ENCODE measurements around the gene CLSTN1.
"Not testable (repeated sequence)": the region's sequence is repeated elsewhere in the genome, so short reads cannot be mapped to it uniquely, and the experiment has no call there.

The CLSTN1 gene

DNA sequence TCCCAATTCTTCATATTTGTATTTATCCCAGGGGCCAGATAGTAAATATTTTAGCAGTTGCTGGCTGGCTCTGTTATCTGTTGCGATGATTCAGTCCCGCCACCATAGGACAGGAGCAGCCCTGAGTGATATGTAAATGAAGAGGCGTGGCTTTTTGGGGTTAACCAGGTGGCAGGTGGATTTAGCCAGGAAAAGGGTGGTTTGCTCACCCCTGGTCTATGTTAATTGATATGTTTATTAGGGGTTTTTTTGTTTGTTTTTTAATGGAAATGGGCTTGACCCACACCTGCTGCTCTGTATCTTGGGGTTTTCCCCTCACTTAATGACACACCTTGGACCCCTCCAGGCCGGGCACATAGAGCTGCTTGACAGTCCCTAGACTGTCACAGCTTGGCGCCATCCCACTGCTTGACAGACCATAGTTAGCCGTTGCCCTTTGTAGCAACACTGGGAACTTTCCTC, 109.5 kb downstream of the CLSTN1 start:
- DNase-seq (ENCODE audit: low read depth in 2 of 2): no peak

DNA sequence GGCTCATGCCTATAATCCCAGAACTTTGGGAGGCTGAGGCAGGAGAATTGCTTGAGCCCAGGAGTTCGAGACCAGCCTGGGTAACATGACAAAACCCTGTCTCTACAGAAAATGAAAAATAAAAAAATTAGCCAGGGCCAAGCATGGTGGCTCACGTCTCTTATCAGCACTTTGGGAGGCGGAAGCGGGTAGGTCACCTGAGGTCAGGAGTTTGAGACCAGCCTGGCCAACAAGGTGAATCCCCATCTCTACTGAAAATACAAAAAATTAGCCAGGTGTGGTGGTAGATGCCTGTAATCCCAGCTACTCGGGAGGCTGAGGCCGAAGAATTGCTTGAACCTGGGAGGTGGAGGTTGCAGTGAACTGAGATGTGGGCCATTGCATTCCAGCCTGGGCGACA, 111.0 kb downstream of the CLSTN1 start:
- not testable (repeated sequence) for DNase-seq (ENCODE audit: low read depth in 2 of 2)

DNA sequence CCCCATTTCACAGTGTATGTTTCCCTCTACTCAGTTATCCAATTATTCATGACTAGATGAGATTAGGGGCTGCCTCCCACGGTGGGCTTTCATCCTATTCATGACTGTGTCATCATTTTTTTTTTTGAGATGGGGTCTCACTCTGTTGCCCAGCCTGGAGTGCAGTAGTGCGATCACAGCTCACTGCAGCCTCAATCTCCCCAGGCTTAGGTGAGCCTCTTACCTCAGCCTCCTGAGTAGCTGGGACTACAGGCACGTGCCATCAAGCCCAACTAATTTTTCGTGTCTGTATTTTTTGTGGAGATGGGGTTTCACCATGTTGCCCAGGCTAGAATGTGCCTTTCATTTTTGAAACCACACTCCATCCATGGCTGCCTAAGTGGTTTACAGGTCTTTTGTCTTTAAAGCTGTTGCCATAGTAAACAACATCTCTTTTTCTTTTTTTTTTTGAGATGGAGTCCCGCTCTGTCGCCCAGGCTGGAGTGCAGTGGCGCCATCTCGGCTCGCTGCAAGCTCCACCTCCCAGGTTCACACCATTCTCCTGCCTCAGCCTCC, 112.2 kb downstream of the CLSTN1 start:
- no peak for DNase-seq (ENCODE audit: low read depth in 2 of 2)

DNA sequence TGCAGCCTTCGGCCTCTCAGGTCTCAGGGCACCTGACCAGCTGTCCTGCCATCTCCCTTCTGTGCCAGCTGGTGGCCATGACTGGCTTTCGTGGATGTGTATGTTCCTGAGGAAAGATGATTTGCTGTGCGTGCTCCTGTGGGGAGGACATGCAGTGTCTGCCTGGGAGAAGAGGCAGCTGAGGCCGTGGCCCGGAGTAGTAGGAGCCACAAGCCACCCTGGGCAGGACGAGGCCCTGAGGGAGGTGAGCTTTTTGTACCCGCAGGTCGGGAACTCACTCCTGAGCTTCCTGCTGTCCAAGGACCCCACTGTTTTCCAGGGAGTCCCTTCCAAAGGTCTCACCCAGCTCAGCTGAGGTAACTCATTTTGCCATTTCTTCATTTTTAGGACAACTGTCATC, 113.7 kb downstream of the CLSTN1 start:
- DNase-seq (ENCODE audit: low read depth in 2 of 2): no peak

DNA sequence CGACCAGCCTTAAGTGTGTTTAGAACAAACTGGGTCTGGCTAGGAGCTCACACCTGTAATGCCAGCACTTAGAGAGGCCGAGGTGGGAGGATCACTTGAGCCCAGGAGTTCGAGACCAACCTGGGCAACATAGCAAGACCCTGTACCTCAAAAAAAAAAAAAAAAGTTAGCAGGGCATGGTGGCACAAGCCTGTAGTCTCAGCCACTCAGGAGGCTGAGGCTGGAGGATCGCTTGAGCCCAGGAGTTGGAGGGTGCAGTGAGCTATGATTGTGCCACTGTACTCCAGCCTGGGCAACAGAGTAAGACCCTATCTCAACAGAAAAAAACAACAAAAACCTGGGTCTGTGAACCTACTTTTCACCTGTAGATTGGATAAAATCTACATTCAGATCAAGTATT, 117.6 kb downstream of the CLSTN1 start:
- no peak for DNase-seq (ENCODE audit: low read depth in 2 of 2)

DNA sequence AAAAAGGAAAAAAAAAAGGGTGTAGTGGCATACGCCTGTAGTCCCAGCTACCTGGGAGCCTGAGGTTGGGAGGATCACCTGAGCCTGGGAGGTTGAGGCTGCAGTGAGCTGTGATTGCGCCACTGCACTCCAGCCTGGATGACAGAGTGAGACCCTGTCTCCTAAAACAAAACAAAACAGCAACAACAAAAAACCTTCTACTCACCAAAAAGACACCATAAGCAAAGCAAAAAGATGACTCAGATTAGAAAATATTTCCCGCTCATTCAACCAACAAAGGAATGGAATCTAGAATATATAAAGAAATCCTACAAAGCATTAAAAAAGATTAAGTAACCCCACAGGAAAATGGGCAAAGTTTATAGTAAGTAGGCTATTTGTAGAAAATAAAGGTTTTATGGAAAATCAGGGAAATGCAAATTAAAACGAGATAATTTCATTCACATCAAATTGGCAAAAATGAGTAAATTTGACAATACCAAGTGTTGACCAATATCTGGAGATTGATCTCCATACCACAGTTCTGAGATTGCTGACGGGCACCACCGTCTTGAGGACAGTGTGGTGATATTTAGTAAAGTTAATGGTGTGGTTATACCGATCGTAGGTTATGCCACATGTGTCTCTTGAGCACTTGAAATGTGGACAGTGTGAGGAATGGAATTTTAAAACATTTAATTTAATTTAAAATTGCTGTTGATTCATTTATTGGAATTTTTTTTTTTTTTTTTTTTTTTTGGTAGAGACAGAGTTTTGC, 118.2 kb downstream of the CLSTN1 start:
- no peak for DNase-seq (ENCODE audit: low read depth in 2 of 2)

DNA sequence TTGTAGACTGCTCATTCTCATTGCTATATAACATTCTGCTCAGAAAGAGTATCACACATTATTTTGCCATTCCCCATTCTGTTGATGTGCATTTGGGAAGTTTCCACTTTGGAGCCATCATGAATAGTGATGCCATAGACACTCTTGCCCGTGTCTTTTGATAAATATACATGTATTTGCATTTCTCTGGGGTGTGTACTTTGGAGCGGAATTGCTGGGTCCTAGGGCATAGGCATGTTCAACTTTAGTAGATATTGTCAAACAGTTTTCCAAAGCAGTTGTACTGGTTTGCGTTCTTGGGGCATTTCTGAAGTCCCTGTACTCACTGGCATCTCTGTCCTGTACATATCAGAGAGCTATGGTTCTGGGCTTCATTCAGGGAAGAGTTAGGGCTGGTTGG, 120.1 kb downstream of the CLSTN1 start:
- no peak for DNase-seq (ENCODE audit: low read depth in 2 of 2)

DNA sequence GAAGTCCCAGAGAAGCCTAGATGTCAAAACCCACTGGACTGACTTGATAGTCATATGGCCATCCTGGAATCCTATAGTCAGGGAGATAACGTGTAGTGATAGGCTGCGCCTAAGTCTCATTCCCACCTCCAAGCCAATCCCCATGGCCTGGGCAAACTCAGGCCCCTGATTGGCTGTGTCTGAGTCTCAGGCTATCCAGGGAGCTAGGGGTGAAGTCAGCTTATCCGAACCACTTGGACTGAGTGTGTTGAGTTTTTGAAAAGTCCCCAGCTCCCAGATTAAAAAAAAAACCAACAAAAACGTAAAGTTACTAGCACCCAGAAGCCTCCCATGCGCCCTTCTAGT, 120.6 kb downstream of the CLSTN1 start:
- DNase-seq (ENCODE audit: low read depth in 2 of 2): no peak

DNA sequence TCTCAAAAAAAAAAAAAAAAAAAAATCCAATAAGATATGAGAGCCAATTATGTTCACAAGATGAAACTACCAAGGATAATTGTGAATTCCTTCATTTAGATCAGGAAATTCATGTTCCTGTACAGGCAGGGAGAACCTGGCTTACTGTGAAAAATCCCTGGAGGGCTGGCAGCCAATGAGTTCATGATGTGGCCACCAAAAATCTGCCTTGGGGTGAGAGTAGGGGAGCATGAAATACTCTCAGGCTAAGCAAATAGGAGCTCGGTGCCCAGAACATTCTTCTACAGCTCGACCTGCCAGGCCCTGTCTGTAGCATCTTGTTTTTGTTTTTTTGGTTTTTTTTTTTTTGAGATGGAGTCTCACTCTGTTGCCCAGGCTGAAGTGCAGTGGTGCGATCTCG, 122.1 kb downstream of the CLSTN1 start:
- no peak for DNase-seq (ENCODE audit: low read depth in 2 of 2)

DNA sequence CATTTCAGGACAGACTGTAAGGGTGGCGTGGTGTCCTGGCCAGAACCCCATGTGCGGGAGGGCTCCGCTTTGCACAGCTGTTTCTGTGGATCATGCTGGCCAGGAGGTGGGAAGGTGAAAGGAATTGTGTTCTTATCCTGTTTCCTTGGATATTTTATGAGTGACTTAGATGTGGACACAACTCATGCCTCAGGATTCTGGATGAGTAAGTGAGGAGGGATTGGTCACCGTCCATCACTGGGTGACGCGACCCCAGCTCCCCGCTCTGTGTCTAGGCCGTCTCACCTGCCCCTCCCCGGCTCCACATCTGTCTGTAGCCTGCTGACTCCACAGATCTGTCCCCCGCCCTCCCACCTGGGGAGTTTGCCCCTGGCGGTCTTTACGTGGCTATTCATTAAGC, 123.4 kb downstream of the CLSTN1 start:
- no peak for DNase-seq (ENCODE audit: low read depth in 2 of 2)

DNA sequence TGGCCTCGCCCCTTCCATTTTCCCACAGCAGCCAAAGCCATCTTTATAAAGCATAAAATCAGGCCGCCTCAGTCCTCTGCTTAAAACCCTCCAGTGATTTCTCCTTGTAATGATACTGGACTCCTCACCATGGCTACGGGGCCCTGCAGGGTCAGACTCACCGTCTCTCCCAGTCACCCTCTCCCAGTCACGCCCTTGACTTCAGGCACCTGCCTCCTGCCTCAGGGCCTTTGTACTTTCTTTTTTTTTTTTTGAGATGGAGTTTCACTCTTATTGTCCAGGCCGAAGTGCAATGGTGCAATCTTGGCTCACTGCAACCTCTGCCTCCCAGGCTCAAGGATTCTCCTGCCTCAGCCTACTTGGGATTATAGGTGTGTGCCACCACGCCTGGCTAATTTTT, 124.4 kb downstream of the CLSTN1 start:
- no peak for DNase-seq (ENCODE audit: low read depth in 2 of 2)

DNA sequence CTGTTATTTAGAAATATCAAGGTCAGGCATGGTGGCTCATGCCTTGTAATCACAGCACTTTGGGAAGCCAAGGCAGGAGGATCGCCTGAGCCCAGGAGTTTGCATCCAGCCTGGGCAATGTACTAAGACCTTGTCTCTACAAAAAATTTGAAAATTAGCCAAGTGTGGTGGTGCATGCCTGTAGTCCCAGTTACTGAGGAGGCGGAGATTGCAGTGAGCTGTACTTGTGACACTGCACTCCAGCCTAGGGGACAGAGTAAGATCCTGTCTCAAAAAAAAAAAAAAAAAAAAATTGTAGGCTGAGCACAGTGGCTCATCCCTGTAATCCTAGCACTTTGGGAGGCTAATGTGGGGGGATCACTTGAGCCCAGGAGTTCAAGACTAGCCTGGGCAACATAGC, 127.0 kb downstream of the CLSTN1 start:
- DNase-seq (ENCODE audit: low read depth in 2 of 2): no peak

DNA sequence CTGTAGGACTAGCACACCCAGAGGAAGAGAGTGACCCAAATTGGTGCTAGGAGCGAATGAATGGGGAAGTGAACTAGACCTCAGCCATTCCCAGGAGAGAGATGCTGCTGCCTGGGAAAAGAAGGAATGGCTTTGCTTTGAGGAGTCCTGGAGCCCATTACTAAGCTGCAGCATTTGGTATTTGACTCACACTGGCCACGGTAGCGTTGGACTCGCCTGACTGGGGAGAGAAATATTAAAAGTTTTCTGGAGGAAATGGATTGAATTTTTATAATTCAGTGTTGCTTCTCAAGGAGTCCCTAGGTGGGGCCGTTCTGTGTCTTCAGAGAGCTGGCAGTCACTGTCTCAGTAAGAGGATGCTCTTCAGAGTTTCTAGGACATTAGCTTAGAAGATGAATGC, 132.1 kb downstream of the CLSTN1 start:
- DNase-seq (ENCODE audit: low read depth in 2 of 2): no peak

DNA sequence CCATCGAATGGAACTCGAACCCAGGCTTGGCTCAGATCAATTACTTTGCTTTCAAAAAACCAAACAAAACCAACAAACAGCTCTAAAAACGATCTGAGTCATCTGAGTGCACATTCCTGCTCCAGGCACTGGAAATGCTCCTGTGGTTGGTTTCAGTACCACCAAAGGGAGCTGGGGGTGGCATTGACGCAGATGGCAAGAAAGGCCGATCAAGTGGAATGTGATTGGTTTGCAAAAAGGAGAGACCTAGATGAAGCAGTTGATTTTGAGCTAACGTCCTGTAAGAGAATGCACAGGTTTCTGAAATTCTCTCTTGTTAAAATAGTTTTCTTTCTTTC, 132.7 kb downstream of the CLSTN1 start:
- no peak for DNase-seq (ENCODE audit: low read depth in 2 of 2)

DNA sequence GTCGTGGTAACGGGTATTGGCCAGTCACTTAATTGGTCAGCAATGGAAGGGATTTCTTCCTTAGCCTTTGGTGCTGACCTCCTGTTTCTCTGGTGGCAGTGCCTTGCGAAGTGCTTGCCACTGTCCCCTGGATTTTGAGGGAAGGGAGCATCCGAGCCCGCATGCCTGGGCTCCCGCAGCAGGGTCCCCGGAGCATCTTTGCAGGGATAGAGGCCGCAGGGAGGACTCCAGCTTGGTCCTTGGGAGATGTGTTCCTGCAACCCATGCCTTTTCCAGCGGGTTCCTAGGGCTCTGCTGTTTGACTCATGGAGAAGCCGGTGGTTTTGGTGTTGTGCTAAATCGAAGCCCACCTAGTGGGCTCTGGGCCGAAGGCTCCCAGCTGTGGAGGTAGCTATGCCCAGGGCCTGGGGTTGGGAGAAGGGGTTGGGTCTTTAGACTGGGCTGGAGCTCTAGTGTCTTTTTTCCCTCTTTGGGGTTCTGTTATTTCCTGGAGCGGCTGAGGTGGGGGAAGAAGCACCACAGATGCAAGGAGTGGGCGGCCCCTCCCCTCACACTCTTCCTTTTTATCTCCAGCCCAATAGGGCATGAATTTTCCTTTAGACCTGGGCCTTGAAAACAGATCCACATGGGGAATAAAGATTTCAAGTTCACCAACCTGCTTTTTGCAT, 133.2 kb downstream of the CLSTN1 start:
- no peak for DNase-seq (ENCODE audit: low read depth in 2 of 2)

DNA sequence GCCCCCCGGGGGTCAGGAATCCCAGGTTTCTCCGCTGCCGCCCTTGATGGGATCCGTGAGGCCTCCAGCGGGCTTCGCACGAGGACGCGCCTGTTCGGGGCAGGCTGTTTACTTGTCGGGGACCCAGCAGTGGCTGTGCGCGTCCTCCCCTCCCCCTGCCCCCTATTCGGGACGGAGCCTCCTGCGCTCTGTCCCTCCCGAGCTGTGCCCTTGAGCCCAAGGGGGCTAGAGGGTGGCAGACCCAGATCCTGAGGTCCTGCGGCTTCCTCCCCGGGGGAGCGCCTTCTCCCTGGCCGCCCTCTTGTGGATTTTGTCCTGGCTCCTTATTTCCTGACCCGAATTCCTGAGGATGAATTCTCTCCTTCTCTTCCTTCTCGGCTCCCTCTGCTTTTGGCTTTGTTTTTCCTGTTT, 133.8 kb downstream of the CLSTN1 start:
- DNase-seq (ENCODE audit: low read depth in 2 of 2): no peak

DNA sequence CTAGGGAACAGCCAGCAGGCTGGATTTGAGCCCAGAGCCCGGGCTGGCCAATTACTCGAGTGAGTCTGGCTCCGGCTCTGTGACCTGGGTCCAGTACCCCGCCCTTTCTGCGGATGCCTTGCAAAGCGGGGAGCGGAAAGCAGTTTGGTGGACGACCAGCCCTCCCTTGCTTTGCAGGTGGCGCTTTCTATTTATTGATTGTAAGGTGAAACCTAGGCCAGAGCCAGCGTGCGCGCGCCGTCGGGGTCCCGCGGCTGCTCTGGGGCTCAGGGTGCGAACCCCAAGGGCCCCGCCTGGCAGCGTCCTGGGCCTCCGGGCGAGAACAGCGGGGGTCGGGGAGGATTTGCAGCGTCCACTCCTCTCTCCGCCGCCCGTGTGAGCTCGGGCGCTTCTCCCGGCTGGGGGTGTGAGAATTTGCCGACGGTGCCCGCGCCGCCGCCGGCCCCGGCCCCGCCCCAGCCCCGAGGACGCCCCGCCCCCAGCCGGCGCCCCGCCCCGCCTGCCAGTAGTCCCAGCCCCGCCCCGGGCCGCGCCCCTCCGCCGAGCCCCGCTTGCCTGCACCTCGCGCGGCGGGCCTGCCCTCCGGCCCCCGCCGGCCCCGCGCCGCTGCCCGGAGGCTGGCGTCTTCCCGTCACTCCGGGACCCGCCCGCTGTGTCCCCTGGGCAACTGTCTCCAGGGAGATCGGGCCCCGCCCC, 134.6 kb downstream of the CLSTN1 start:
- peak; percentile 79 to 89 for DNase-seq (ENCODE audit: low read depth in 2 of 2)

DNA sequence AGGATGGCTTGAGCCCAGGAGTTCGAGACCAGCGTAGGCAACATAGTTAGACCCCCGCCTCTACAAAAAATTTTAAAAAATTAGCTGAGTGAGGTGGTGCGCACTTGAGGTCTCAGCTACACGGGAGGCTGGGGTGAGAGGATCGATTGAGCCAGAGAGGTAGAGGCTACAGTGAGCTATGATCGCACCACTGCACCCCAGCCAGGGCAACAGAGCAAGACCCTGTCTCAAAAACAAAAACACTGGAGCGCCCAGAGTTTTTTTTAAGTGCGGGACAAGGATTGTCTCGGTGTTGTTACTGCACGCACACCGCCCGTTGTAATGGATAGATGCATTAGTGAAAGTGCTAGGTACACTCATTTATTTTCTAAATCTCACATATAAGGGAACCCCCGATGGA, 135.2 kb downstream of the CLSTN1 start:
- DNase-seq (ENCODE audit: low read depth in 2 of 2): no peak

DNA sequence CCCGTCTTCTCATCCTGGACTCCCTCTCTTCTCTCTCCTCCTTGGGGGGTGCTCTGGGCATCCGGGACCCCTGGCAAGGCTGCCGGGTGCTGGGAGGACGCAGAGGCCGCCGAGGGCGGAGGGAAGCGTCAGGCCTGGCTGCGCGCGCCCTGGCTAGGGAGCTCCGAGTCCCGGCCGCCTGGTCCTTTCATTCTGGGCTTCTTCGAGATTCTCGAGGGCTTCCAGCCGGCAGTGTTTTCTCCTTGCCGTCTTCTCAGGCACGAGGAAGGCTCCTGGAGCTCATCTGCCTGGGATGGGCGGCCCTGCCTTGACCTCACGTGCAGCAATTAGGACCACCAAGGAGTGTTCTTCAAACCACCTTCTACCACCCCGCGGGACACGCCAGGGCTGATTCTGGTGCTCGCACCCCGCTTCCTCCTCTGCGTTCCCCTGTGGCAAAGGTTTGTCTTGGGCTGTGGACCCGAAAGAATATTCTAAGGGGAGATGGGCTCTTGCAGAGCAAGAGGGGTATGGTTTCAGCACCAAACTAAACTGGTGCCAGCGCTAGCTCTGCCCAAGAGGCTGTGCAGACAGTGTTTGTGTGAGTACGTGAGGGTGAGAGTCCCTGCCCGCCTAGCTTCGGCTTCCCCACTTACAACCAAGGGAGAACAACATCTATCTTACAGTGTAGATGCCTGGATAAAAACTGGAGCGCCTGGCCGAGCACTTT, 135.7 kb downstream of the CLSTN1 start:
- DNase-seq (ENCODE audit: low read depth in 2 of 2): no peak

DNA sequence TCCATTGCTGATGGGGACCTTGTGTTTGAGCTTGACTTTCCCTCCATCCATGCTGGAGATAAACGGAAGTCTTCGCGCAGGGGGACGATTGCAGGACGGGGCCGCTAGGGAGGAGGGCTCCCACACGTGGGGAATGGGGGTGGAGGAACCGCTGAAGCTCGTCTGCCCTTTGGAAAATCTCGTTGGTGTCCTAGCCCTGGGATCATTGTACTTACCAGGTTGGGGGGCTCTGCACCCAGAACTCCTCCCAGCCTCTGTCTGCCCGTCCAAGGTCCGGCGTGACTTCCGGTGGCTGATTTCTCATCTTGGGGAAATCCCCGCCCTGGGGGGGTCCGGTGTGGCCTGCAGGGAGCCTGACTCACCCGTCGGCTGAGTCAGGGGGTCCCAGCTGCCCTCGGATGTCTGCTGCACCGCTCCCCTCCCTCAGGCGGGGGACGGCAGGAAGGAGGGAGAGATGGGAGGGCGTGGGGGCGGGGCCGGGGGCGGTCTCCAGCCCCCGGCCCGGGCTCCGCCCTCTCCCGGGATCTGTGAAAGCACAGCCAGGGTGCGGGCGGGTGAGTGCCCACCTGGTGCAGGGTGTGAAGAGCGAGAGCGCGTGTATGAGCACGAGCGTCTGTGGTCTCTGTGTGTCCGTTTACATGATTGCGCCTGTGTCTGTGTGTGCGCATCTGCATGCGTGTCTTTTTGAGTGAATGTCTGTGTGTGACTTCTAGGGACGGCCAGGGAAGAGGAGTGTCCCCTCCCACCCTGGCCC, 136.5 kb downstream of the CLSTN1 start:
- DNase-seq (ENCODE audit: low read depth in 2 of 2): peak; percentile 58 to 59

DNA sequence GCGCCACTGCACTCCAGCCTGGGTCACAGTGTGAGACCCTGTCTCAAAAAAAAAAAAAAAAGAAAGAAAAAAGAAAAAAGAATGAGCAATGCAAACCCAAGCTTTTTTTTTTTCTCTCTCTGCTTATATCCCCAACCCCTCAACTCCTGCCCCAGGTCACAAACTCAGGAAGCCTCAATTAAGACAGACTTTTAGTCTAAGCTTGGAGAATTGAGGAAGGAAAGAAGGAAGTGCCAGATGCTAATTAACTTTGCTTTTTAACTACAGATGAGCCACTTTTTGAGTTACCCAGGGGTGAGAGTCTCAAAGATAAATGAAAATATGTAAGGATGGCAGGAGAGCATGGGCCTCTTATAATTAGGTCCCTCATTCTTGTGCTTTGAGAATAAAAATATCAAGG, 139.0 kb downstream of the CLSTN1 start:
- DNase-seq (ENCODE audit: low read depth in 2 of 2): no peak
